HEK293T (cell line): Measurements from ENCODE around the gene IL4R.

Source experiments
- BHLHE40 ChIP-seq: fragments of 450-650 bp; IDR thresholded peaks from 2 replicates; pipeline ENCODE4 v1.6.1; 2016; ENCODE audit warnings: mild to moderate bottlenecking, moderate library complexity, borderline replicate concordance
- CTBP1 ChIP-seq: fragments of 450-650 bp; IDR thresholded peaks from 2 replicates; pipeline ENCODE4 v1.6.1; 2016; ENCODE audit warnings: borderline replicate concordance
- ELF4 ChIP-seq: fragments of 450-650 bp; IDR thresholded peaks from 2 replicates; pipeline ENCODE4 v1.6.1; 2017; ENCODE audit warnings: antibody characterized with exemption
- FOXA1 ChIP-seq: fragments of 450-650 bp; IDR thresholded peaks from 2 replicates; pipeline ENCODE4 v1.6.1; 2016; ENCODE audit warnings: mild to moderate bottlenecking
- FOXM1 ChIP-seq: fragments of 450-650 bp; IDR thresholded peaks from 2 replicates; pipeline ENCODE4 v1.6.1; 2017; ENCODE audit warnings: mild to moderate bottlenecking, borderline replicate concordance
- SP1 ChIP-seq: fragments of 450-650 bp; IDR thresholded peaks from 2 replicates; pipeline ENCODE4 v1.6.1; 2017
- SUZ12 ChIP-seq: fragments of 450-650 bp; IDR thresholded peaks from 2 replicates; pipeline ENCODE4 v1.6.1; 2016; ENCODE audit warnings: mild to moderate bottlenecking

DNA sequence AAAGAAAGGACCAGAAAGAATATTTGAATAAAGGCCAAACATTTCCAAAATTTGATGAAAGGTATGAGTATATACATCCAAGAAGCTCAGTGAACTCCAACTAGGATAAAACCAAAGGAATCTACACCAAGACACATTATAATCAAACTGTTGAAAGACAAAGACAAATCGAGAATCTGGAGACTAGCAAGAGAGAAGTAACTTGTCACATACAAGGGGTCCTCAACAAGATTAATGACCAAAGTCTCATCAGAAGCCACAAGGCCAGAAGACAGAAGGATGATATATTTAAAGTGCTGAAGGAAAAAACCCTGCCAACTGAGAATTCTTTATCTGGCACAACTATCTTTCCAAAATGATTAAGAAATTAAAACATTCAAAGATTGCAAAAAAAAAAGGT is 78.9 kb downstream of the IL4R start:
- TF ChIP-seq SUZ12 = no peak
- TF ChIP-seq SP1 = no peak
- no peak for TF ChIP-seq FOXM1
- no peak for TF ChIP-seq FOXA1
- no peak for TF ChIP-seq ELF4
- no peak for TF ChIP-seq CTBP1
- TF ChIP-seq BHLHE40 = no peak
